Right lobe of liver (tissue), 4 donors: ENCODE results near the gene UBE2E2.

Experiments
- POLR2A ChIP-seq: fragments of 450-650 bp; IDR thresholded peaks from one replicate; pipeline ENCODE4 v1.6.1; 2017; ENCODE audit warnings: antibody characterized with exemption, mild to moderate bottlenecking
- TF ChIP-seq, protein P1 (sequence below), 4 donors: fragments of 200-600 bp in 3 of 4; fragments of 450-650 bp in 1 of 4; IDR thresholded peaks; one replicate each; pipeline versions ENCODE4 v1.5.1 to v1.8.0; 2016 to 2022; ENCODE audit warnings: antibody characterized with exemption in 4 of 4, mild to moderate bottlenecking in 2 of 4
- donor health status: DM: no; HTN: no; CAD: no.
- donor health status: DM: no; HTN: no; CAD: no.
- donor health status: DM: no; HTN: yes; CAD: no.

DNA sequence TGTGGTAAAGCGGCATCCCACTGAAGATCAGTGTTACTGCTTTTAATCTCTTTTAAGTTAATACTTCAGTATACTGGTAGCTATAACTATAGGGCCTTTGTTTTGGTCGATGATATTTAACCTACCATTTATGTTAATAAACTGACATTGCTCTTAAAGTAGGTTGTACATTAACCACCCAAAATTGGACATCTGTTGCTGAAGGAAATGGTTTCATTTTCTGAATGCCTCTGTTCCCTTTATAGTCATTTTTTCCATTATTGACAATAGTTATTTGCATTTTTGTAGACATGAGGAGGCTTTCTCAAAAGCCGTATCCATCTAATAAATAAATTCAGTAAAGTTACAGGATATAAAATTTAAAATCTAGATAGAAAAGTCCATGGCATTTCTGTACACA lies 350.2 kb downstream of the UBE2E2 start:
- TF ChIP-seq, protein P1, sequence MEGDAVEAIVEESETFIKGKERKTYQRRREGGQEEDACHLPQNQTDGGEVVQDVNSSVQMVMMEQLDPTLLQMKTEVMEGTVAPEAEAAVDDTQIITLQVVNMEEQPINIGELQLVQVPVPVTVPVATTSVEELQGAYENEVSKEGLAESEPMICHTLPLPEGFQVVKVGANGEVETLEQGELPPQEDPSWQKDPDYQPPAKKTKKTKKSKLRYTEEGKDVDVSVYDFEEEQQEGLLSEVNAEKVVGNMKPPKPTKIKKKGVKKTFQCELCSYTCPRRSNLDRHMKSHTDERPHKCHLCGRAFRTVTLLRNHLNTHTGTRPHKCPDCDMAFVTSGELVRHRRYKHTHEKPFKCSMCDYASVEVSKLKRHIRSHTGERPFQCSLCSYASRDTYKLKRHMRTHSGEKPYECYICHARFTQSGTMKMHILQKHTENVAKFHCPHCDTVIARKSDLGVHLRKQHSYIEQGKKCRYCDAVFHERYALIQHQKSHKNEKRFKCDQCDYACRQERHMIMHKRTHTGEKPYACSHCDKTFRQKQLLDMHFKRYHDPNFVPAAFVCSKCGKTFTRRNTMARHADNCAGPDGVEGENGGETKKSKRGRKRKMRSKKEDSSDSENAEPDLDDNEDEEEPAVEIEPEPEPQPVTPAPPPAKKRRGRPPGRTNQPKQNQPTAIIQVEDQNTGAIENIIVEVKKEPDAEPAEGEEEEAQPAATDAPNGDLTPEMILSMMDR (IDR thresholded peaks at IDR 0.05), result no peak
- TF ChIP-seq POLR2A, result no peak
